Keratinocyte (primary cell): Measurements from ENCODE around the gene ZCWPW1. TPM values are rescaled to one million over a fixed set of nuclear protein-coding genes. Genes with fewer than 3 reads are reported as not detected.

Source experiments
- DNase-seq: peaks from one replicate; pipeline ENCODE4 v3.0.0-alpha.2; 2011; ENCODE audit warnings: low read depth, missing footprints, low spot score
- FAIRE-seq: peaks from 2 replicates; lab custom pipeline; 2011; peaks lifted over from hg19 to GRCh38; lab: Jason Lieb, UNC
- H2AFZ ChIP-seq: 2 replicates; pipeline ENCODE4 v1.6.0; 2012; ENCODE audit warnings: low read length, control low read depth, inconsistent platforms; ENCODE audit not compliant: control insufficient read depth
- H3K27ac ChIP-seq: 2 replicates; pipeline ENCODE4 v1.5.1; 2011; ENCODE audit warnings: low read length; ENCODE audit not compliant: control insufficient read depth, insufficient read depth
- H3K27me3 ChIP-seq: 3 replicates; pipeline ENCODE4 v1.6.0; 2011; ENCODE audit warnings: low read length; ENCODE audit not compliant: control insufficient read depth, insufficient read depth; ENCODE audit errors: extremely low read depth
- H3K36me3 ChIP-seq, 2 experiments: 2 replicates in 1 of 2; 3 replicates in 1 of 2; pipeline ENCODE4 v1.5.1; 2011; ENCODE audit warnings: low read length in 2 of 2, mild to moderate bottlenecking in 1 of 2; ENCODE audit not compliant: control insufficient read depth in 2 of 2, insufficient read depth in 2 of 2; ENCODE audit errors: extremely low read depth in 1 of 2
- H3K4me1 ChIP-seq: 3 replicates; pipeline ENCODE4 v1.5.1; 2011; ENCODE audit warnings: low read length; ENCODE audit not compliant: control insufficient read depth, insufficient read depth; ENCODE audit errors: extremely low read depth
- H3K4me2 ChIP-seq: 3 replicates; pipeline ENCODE4 v1.6.0; 2011; ENCODE audit warnings: low read depth, low read length; ENCODE audit not compliant: control insufficient read depth, insufficient read depth; ENCODE audit errors: extremely low read depth
- H3K4me3 ChIP-seq, 3 experiments: fragments of 200-600 bp in 1 of 3; sonication (generic) in 1 of 3; 2 replicates in 2 of 3; 3 replicates in 1 of 3; pipeline ENCODE4 v1.5.1; 2011 to 2016; ENCODE audit warnings: low read length in 3 of 3, mild to moderate bottlenecking in 3 of 3, control low read depth in 2 of 3, inconsistent platforms in 1 of 3, low read depth in 1 of 3, mixed read lengths in 1 of 3, mixed run types in 1 of 3, moderate library complexity in 1 of 3; ENCODE audit not compliant: control insufficient read depth in 2 of 3, insufficient read depth in 2 of 3; ENCODE audit errors: extremely low read depth in 1 of 3
- H3K79me2 ChIP-seq: 2 replicates; pipeline ENCODE4 v1.6.0; 2012; ENCODE audit warnings: low read length; ENCODE audit not compliant: control insufficient read depth, insufficient read depth
- H3K9ac ChIP-seq: 3 replicates; pipeline ENCODE4 v1.6.0; 2011; ENCODE audit warnings: low read length; ENCODE audit not compliant: control insufficient read depth, insufficient read depth; ENCODE audit errors: extremely low read depth
- H3K9me1 ChIP-seq: 3 replicates; pipeline ENCODE4 v1.6.0; 2011; ENCODE audit warnings: low read length; ENCODE audit not compliant: control insufficient read depth, insufficient read depth; ENCODE audit errors: extremely low read depth
- H3K9me3 ChIP-seq: 2 replicates; pipeline ENCODE4 v1.5.1; 2012; ENCODE audit warnings: low read depth, low read length; ENCODE audit not compliant: control insufficient read depth
- H4K20me1 ChIP-seq: 3 replicates; pipeline ENCODE4 v1.6.0; 2011; ENCODE audit warnings: low read length; ENCODE audit not compliant: control insufficient read depth, insufficient read depth; ENCODE audit errors: extremely low read depth
- CTCF ChIP-seq, 3 experiments: IDR thresholded peaks in 1 of 3; conservative IDR thresholded peaks in 1 of 3; optimal IDR thresholded peaks in 1 of 3; 2 replicates in 2 of 3; 3 replicates in 1 of 3; pipeline versions ENCODE3 to v1.5.1; 2011; ENCODE audit warnings: low read length in 3 of 3, mild to moderate bottlenecking in 3 of 3, moderate library complexity in 2 of 3, control low read depth in 1 of 3, inconsistent platforms in 1 of 3; ENCODE audit not compliant: insufficient read depth in 2 of 3; ENCODE audit errors: extremely low read depth in 1 of 3
- EZH2 ChIP-seq: IDR thresholded peaks from one replicate; pipeline ENCODE4 v1.6.1; 2012; ENCODE audit warnings: inconsistent platforms, mild to moderate bottlenecking, low read length, moderate library complexity
- dilution Hi-C: fragments of 300-500 bp; cut with MboI; formaldehyde crosslinking; loops from one replicate; pipeline ENCODE4 v1.7.0; 2020; ENCODE audit warnings: low sequenced_read_pairs; ENCODE audit not compliant: extremely low pct_ligation_motif_present
- polyA plus RNA-seq, 5 experiments: library from polyadenylated mRNA; depleted of rRNA in 3 of 5; stranded (reverse) in 3 of 5; stranded (forward) in 1 of 5; unstranded in 1 of 5; fragments of >200 nt; gene quantifications; 1 replicate in 1 of 5; 2 replicates in 3 of 5; 3 replicates in 1 of 5; pipeline versions ENCODE4 v1.2.1 to v1.2.3, GENCODE V29; 2011 to 2012; ENCODE audit warnings: missing spikeins in 2 of 5, low read depth in 1 of 5, low replicate concordance in 1 of 5

Gene ZCWPW1
- polyA plus RNA-seq, 1 donor (not counting 4 experiments of a cell fraction or from before 2014, with no cell fraction given) = 1.4 TPM

- TF ChIP-seq CTCF (optimal IDR thresholded peaks at IDR 0.05 in 1 of 3, IDR thresholded peaks at IDR 0.05 in 1 of 3, conservative IDR thresholded peaks at IDR 0.05 in 1 of 3; ENCODE audit: extremely low read depth in 1 of 3, insufficient read depth in 2 of 3, low read length in 3 of 3) = no peak
- no peak for TF ChIP-seq EZH2
- H3K27ac ChIP-seq = no peak overlapping the region
- dilution Hi-C loops = no loop called here
Observed at GRCh38 chr7:100370303-100370702, 58.2 kb downstream of the ZCWPW1 start.

GRCh38 chr7:100369105-100369504 lies 59.4 kb downstream of the ZCWPW1 start:
- Histone ChIP-seq H3K4me1 (peaks cover 4% of the 10 kb centered on the region), H3K9me1 (no peaks in the 10 kb centered on the region), H3K4me2 (no peak overlapping the region), H3K9ac (no peak overlapping the region), H3K27ac (no peak overlapping the region), H4K20me1 (no peaks in the 10 kb centered on the region), H3K27me3 (no peaks in the 10 kb centered on the region), H3K4me3 (no peak overlapping the region), H2AFZ (no peak overlapping the region), H3K79me2 (no peaks in the 10 kb centered on the region), H3K9me3 (no peaks in the 10 kb centered on the region), H3K36me3 (peaks cover 0 to 5% of the 10 kb centered on the region in 2 experiments)
- no peak for DNase-seq
- no peak for TF ChIP-seq EZH2
- no peak for TF ChIP-seq CTCF (optimal IDR thresholded peaks at IDR 0.05 in 1 of 3, IDR thresholded peaks at IDR 0.05 in 1 of 3, conservative IDR thresholded peaks at IDR 0.05 in 1 of 3; ENCODE audit: extremely low read depth in 1 of 3, insufficient read depth in 2 of 3, low read length in 3 of 3)
- dilution Hi-C loops = no loop called here
- FAIRE-seq = no peak

More at GRCh38 chr7:100370303-100370702, 58.2 kb downstream of the ZCWPW1 start:
- Histone ChIP-seq H3K9me1 (no peaks in the 10 kb centered on the region), H2AFZ (no peak overlapping the region), H3K9ac (no peak overlapping the region), H4K20me1 (no peaks in the 10 kb centered on the region), H3K4me3 (no peak overlapping the region), H3K9me3 (no peaks in the 10 kb centered on the region), H3K27me3 (no peaks in the 10 kb centered on the region), H3K79me2 (no peaks in the 10 kb centered on the region), H3K4me2 (no peak overlapping the region), H3K36me3 (peaks cover 0 to 2% of the 10 kb centered on the region in 2 experiments), H3K4me1 (peaks cover 4% of the 10 kb centered on the region)
- DNase-seq (no peak), FAIRE-seq (no peak)
